ENCODE measurements around the gene NEURL4.
A peak's percentile ranks its signal among the peaks of the same experiment; 100 is the strongest.

The NEURL4 gene

DNA sequence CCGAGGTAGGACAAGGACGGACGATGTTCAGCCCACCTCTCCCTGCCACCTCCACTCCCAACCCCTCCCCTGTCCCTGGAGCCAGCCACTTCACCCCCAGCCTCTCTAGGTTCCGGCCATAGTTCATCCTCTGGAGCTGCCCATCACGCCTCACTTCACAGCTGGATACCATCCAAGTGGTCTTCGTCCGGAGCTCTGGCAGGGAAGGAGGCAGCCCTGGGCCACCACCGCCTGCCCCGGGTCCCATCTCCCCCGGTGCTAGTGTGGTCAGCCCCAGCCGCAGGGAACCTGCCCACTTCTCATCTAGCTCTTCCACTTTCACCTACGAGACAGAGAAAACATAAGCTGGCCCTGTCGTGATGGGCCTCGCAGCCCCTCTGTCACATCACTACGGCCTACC is 7.7 kb downstream of the NEURL4 start:
- DNase-seq = no peak

GRCh38 chr17:7318121-7318860 is 10.8 kb downstream of the NEURL4 start:
- no peak for DNase-seq

DNA sequence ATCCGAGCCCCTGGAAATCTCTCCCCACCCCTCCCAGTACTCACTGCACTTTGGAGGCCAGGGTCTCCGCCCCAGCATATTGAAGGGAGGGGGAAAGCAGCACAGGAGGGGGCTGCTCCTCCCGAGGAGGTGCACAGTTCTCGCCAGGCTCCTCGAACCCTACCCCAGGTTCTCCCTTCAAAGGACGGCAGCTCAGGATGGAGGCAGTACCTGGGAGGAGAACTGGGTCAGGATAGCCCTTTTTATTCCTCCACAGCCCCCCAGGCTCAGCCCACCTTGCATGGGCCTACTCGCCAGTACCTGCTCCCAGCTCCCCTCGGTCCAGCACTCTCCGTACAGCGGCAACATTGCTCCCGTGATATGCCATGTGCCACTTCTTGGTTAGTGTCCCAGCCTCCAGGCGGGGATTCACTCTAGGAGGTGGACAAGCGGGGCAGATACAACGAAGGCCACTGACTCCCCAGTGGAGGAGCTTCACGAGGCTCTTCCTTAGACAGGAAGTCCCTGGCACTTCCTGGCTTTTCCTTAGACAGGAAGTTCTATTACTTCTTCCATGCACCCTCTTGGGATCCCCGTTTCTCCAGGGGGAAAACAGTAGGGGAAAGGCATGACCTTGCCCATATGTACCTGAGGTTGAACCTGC is 11.9 kb downstream of the NEURL4 start:
- DNase-seq = no peak

DNA sequence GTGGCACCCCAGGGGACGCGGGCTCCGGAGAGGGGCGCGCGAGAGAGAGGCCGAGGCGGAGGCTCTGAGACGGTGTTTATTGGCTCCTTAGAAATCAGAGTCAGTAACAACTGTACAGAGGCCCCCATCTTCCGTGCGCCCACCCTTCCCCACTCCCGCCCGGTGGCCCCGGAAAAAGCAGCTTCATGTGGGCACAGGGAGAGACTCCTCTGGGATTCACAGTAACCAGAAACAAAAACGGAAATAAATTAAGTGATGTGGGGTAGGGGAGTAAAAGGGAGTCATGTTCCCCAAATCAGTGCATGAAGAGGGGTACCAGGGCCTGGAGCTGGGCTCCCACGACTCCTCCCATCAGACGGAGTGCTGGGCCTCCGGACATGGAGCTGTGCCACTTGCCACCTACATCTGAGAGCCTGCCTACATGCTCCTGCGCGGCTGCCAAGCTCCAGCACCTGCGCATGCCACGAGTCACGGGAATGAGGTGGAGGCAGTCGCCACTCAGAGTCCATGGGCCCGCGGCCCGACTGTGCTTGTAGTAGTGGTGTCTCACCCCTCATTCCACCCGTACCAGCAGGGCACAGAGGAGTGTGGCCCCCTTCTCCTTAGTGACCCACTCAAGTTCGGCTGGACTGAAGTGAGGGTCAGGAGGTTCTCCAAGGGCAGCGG is 13.4 kb downstream of the NEURL4 start:
- DNase-seq = no peak

- DNase-seq = peak; percentile 51
Observed at GRCh38 chr17:7314719-7315569, 14.2 kb downstream of the NEURL4 start, which contains the start of gene GPS2. TSS of gene GPS2 (minus strand) at chr17:7315360. CDS start at chr17:7315052, 308 bp downstream.

- DNase-seq = no peak
Observed at GRCh38 chr17:7313890-7314718, 15.0 kb downstream of the NEURL4 start.

GRCh38 chr17:7313088-7313889 is 15.8 kb downstream of the NEURL4 start:
- DNase-seq = no peak

DNA sequence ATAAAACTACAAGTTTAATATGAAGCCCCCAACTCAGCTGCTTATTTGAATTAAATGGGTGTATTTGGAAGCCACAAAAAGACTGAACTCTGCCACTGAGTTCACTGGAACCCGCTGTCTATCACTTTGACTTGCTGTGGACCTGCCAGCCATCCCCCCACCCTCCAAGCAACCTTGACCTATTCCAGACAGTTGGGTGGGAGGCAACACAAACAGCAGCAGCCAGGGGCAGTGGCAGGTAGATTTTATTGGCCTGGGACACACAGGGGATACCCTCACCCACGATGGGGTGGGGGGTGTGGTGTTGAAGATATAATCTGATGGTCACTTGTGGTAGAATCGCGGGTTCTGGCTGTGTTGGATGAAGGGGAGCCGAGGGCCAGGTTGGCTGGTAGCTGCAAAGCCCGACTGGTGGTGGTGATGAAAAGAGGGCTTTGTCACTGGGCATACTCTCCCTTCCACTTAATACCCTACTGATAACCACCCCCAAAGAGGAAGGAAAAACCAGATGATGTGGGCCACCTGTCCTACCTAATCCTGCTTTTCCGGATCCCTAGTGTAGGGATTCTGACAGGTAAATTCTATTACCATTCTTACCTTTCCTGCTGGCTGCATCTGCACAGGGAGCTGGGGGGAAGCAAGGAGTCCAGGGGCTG is 16.6 kb downstream of the NEURL4 start:
- no peak for DNase-seq

GRCh38 chr17:7311110-7311705 is 17.9 kb downstream of the NEURL4 start:
- no peak for DNase-seq

GRCh38 chr17:7309628-7310027 is 19.5 kb downstream of the NEURL4 start:
- DNase-seq = no peak

DNA sequence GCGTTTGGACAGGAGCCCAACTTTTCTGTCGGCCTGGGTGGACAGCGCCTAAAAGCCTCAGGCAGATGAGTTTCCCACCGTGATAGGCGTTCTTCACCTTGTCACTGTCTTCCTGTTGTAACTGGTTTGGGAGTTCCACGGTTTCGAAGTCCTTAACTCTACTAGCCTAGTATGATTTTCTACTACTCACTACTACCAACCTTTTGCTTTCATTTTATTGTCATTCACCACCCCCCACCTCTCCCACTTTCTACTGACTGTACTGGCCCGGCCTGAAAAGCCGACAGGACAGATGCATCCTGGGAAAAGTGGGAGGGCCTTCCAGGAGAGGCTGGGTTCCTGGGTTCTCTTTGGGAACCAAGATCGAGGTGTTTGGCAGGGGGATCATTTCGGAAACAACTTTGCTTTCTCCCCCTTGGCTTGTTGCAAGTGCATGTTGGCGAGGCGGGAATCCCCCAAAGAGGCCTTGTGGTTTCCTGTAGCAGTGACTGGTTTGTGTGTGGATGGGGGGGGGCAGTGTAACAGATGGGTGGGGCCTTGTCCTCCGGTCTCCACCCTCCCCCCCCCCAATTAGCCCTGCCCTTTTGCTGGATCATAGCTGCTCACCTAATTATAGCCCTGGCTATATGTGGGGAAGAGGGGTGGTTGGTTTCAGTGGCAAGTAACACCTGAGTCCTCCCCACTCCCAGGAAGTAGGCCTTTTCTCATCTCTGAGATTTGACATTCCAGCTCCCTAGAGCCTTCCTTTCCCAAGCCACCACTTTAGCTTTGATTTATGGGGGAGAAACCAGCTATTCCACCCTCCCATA is 20.3 kb downstream of the NEURL4 start:
- DNase-seq = peak; percentile 26

GRCh38 chr17:7307686-7308624 is 21.2 kb downstream of the NEURL4 start:
- DNase-seq = no peak

GRCh38 chr17:7306911-7307685 is 22.0 kb downstream of the NEURL4 start, which contains the start of gene EIF5A:
TSS of gene EIF5A (plus strand) at chr17:7307628. CDS start at chr17:7309636, 2,008 bp downstream.
- DNase-seq = peak; percentile 97

DNA sequence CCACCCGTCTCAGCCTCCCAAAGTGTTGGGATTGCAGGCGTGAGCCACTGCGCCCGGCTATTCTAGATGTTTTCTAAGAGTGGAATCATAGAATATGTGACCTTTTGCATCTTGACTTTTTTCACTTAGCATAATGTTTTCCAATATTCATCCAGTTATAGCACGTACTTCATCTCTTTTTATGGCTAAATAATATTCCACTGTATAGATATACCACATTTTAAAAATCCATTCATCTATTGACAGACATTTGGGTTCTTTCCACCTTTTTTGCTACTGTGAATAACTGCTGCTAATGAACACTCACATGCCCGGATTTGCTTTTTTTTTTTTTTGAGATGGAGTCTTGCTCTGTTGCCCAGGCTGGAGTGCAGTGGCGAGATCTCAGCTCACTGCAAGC is 25.0 kb downstream of the NEURL4 start:
- no peak for DNase-seq

DNA sequence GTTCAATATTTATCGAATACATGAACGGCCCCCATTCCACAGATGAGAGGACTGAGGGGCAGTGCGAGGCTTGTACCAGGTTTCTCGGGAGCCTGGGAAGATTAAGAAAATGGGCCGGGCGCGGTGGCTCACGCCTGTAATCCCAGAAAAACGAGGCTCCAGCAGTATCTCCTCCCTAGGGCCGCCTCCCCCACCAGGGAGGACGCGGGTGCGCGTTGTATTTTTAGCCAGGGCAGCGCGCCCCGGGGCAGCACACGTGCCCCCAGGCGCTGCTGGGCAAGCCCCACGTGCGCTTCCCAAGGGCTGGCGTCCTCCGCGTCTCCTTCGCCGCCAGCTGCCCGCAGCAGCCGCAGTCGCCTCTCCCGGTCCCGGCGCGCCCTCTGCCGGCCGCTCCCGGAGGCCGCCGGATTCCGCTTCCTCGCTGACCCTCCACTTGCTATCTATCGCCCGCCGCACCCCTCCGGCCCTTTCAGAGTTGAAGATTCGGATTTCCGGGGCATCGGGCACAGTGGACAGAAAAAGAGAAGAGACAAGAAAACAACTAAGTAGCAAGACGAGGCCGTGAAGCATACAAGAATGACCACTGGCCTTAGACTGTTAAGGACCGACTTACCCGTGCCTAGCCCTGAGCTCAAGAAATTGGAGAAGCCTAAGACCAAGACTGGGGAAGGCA is 32.8 kb downstream of the NEURL4 start:
- peak; percentile 24 for DNase-seq
